Hematopoietic multipotent progenitor cell (in vitro differentiated cells): ENCODE results near the gene GATB. TPM values are rescaled to one million over a fixed set of nuclear protein-coding genes. Genes with fewer than 3 reads are reported as not detected.

Source experiments
- DNase-seq, 3 donors: peaks; one replicate each; pipeline ENCODE4 v3.0.0-alpha.2; 2011 to 2015; ENCODE audit warnings: low read depth in 2 of 3, low spot score in 2 of 3
- total RNA-seq: library from RNA; depleted of rRNA; stranded (reverse); fragments of >200 nt; gene quantifications from one replicate; pipeline ENCODE4 v1.2.3, GENCODE V29; 2012

The GATB gene, protein sequence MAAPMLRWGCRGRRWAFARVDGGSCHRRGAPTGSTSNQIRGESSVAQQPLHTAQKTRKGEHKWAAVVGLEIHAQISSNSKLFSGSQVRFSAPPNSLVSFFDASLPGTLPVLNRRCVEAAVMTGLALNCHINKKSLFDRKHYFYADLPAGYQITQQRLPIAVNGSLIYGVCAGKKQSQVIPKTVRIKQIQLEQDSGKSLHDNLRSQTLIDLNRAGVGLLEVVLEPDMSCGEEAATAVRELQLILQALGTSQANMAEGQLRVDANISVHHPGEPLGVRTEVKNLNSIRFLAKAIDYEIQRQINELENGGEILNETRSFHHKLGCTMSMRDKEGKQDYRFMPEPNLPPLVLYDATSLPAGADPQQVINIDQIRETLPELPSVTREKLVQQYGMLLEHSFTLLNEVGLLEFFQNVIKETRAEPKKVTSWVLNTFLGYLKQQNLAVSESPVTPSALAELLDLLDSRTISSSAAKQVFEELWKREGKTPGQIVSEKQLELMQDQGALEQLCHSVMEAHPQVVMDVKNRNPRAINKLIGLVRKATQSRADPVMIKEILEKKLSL
- 17.0 TPM for total RNA-seq

GRCh38 chr4:151760712-151761661 is at the start of gene GATB:
Gene GATB, minus strand, starts transcription at chr4:151761007. Its CDS starts 25 bp downstream, at chr4:151760982.
- peak; percentile 86 to 98 (median 96) for DNase-seq

GRCh38 chr4:151810476-151810875 is 49.7 kb upstream of the GATB start:
- no peak for DNase-seq

DNA sequence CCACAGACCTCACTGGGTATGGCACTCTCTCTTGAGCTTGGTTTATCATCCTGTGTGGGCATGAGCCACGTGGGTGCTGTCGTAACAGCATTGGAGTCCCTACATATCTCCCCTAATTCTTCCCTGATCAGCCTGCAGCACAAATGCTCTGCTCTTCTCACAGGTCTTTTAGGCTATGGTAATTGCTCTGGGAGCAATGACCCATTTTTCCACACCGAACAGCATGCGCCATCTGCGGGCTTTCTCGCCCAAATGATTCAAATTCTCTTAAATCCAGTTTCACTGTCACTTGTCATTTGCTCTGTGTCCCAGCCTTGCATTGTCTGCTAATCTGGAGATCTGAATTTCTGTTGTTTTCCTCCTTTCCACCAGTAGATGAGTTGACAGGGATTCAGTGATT is 48.9 kb upstream of the GATB start:
- DNase-seq = no peak

GRCh38 chr4:151808542-151808941 is 47.7 kb upstream of the GATB start:
- DNase-seq = no peak

GRCh38 chr4:151808120-151808529 is 47.3 kb upstream of the GATB start:
- no peak for DNase-seq

DNA sequence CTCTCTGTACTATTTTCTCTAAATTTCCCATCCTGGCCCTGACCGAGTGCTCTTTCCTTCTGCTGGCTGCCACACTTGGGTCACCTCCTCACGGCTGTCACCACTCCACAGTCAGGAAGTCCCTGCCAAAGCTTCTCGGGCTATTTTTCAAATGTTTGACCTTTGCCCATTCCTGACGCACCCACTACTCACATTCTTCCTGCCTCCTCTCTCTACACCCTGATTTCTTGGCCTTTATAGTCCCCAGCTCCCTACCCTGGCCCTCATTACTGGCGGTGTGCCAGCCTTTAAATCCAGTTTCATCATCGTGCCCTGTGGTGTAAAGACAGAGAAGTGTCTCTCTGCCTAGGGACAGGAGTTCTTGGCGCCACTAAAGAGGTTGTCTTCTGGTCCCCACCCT is 46.4 kb upstream of the GATB start:
- no peak for DNase-seq

DNA sequence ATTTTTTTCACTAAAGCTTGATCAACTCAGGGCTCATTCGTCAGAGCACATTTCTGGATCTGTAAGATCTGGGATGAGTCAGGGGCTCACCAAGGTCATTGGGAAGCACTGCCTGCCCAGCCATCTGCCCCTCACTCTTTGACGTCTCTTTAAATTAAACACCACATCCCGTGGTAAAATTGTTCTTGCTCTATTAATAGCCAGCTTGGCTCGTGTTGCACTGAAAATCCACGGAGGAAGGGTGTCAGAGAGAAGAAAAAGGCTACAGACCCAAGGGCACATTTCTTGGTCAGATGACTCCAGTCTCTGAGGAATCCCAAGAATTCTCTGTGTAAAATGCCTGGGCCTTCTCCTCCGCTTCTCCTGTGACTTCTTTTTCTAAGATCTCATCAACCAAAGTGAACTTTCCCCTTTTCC is 45.7 kb upstream of the GATB start:
- no peak for DNase-seq

DNA sequence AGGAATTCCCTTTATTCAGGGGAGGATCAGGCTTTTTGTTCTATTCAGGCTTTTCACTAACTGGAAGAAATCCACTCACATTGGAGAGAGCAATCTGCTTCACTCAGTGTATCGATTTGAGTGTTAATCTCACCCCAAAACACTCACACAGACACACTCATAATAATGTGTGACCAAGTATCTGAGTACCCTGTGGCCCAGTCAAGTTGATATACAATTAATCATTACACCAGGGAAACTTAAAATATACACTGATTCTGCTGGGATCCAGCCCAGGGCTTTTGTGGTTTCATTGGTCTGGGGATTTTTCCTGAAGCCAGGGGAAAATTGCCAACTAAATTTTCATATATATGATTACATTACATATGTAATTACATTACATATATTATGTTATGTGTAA is 44.0 kb upstream of the GATB start:
- no peak for DNase-seq

DNA sequence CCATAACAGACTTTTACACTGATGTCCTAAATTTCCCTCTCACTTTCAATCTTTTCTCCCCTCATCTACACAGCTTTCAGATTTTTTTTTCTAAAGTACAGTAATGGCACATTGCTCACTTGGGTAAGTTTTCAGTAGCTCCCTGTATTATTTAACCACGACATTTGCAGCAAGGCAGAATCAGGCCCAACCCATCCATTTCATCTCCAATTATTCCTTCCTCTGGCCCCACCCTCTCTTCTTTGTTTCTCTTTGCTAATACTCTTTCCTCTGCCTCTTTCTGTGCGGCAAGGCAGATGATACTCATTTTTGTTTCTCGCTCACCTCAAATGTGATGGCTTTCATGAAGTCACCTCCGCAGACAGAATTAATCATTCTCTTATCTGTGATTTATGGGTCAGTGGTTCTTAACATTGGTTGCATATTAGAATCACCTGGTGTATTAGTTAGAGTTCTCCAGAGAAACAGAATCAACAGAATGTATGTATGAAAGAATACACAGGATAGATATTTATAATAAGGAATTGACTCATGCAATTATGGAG is 43.4 kb upstream of the GATB start:
- DNase-seq = no peak

- no peak for DNase-seq
These were observed 42.4 kb upstream of the GATB start for GRCh38 chr4:151803246-151803645.

GRCh38 chr4:151801547-151802516 is 41.0 kb upstream of the GATB start:
- peak; percentile 14 to 55 (median 20) for DNase-seq

DNA sequence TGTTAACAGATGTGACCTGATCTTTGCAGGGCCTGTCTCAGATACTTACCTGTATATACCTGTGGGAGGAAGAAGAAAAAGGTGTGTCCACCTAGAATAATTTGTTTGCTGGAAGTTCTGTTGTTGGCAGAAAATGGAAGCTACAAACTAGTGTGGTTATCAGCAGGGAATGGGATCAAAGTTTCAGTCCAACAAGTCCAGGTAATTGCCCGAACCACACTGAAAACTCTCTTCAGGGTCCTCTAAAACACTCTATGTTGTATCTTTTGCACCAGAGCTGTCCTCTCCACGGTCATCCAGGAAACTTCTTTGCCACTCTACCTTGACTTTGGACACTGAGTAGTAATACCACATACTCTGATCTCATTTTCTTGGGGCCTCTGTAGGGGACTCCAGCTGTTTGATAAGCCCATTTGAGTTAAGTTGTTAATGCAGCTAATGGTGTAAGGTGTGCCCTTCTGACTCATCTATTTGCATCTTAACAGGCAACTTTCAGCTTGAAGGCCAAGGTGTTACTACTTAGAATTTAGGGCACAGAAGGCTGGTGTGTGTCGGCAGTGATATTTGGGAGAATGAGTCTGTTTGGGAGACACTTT is 38.7 kb upstream of the GATB start:
- no peak for DNase-seq

DNA sequence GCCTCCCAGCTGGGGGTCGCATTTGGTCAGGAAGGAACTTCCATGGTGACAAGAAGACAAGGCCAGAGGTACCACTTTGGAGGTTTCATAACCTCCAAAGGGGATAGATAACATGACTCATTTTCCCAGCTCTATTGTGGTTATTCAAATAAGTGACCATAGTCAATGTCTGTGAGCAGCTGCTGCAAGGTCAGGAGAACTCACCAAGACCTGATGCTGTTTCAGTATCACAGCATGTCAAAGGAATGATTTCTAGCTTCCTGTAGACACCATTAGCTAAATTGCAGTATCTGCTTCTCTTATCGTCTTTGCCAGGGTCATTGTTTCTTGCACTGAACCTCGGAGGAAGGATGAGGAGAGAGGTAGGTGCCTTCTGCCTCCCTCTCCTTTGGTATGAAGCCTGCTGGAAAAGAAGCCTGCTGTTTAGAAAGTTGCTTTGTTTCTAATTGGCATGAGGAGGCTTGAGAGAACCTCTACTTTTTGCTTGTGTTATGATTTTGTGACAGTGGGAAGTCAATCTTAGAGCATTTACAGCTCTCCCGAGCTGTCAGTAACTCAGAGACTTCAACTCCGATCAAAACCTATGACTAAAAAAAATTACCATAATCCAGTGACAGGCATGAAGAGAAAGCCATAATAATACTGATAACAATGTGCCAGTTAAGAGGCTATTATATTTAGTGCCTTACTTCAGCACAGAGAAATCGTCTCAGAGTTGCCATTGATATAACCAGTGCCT is 38.0 kb upstream of the GATB start:
- no peak for DNase-seq

DNA sequence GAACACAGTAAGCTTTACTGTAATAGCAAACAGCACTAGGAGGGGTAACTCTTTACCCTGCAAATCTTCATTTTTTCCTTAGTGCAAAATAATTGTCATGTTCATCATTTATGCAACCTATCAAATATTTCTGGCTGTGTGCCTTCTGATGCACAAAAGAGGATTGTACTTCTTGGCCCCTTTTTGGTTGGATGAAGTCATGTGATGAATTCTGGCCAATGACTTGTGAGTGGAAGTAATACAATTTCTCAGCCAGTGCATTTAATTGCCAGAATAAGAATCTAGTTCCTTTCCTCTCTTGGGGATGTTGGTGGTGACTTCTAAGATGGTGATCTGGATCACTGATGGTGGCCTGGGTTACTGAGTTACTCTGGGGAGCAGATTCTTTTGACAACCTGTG is 37.0 kb upstream of the GATB start:
- no peak for DNase-seq

GRCh38 chr4:151797131-151797530 is 36.3 kb upstream of the GATB start:
- DNase-seq = no peak

GRCh38 chr4:151796106-151796505 is 35.3 kb upstream of the GATB start:
- DNase-seq = no peak

- no peak for DNase-seq
These were observed 32.2 kb upstream of the GATB start for GRCh38 chr4:151792995-151793394.

DNA sequence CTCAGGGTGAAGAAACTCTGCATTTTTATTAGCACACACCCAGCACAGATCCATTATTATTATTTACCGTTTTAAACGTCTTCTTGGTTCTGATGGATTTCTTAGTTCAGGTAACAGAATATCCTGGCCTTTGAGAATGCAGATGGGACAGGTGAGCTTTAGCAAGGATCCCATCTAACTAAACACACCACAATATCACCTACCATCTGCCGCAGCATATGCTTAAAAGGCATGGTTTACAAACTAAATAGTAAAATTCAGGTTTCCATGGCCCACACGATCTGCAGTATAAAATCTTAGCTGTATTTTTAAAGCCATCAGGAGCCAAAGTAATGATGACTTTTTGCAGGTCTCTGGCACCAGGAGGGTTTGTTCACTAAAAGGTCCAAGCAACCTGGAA is 31.7 kb upstream of the GATB start:
- no peak for DNase-seq

DNA sequence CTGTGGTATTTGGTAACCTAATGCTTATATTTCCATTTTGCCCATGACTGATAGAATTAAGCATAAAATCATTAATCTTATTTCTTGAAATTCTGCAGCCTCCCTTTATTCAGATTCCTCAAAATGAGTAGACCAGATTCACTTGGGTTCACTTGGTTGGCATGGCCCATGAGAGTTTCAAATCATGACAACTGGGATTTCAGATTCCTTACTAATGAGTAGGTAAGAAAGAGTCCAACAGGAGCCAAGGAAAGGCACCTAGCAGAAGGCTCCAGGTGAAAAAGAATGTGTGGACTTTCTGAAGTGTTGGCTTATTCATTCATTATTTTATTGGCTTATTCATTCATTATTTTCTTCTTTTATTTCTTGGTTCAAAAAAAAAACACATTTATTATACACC is 27.2 kb upstream of the GATB start:
- no peak for DNase-seq
